Fibroblast of mammary gland (primary cell): Measurements from ENCODE around the gene TGIF2.

Source experiments
- DNase-seq: peaks from one replicate; pipeline ENCODE4 v3.0.0-alpha.2; 2010; ENCODE audit warnings: low read depth
- H3K4me3 ChIP-seq: 2 replicates; pipeline ENCODE4 v1.5.1; 2011; ENCODE audit warnings: low read depth, mild to moderate bottlenecking, low read length, moderate library complexity; ENCODE audit not compliant: control insufficient read depth
- CTCF ChIP-seq: conservative IDR thresholded peaks from 2 replicates; pipeline ENCODE4 v1.5.1; 2011; ENCODE audit warnings: low read depth, low read length, inconsistent platforms; ENCODE audit not compliant: control insufficient read depth, insufficient read depth

Gene TGIF2

GRCh38 chr20:36542516-36543183 is 30.7 kb upstream of the TGIF2 start:
- peak overlapping the region; percentile 75 for H3K4me3 ChIP-seq

GRCh38 chr20:36543184-36544133 is 29.9 kb upstream of the TGIF2 start:
- TF ChIP-seq CTCF, result no peak
- peak; percentile 93 for DNase-seq
- H3K4me3 ChIP-seq, result peak overlapping the region; percentile 75

More at GRCh38 chr20:36542516-36543183, 30.7 kb upstream of the TGIF2 start:
- TF ChIP-seq CTCF, result no peak
- DNase-seq, result no peak

- H3K4me3 ChIP-seq, result no peak overlapping the region
- DNase-seq, result peak; percentile 82
- no peak for TF ChIP-seq CTCF
These were observed 29.0 kb upstream of the TGIF2 start for GRCh38 chr20:36544134-36545018.

- DNase-seq, result no peak
- no peak for TF ChIP-seq CTCF
- no peak overlapping the region for H3K4me3 ChIP-seq
These were observed 27.2 kb upstream of the TGIF2 start for GRCh38 chr20:36546111-36546736.

- no peak for TF ChIP-seq CTCF
These were observed 26.0 kb upstream of the TGIF2 start for GRCh38 chr20:36547186-36548005.

More at GRCh38 chr20:36547186-36548005, 26.0 kb upstream of the TGIF2 start:
- H3K4me3 ChIP-seq, result no peak overlapping the region
- no peak for DNase-seq
